Endodermal cell (in vitro differentiated cells): ENCODE results near the gene SLC15A3. TPM values are rescaled to one million over a fixed set of nuclear protein-coding genes. Genes with fewer than 3 reads are reported as not detected.

ENCODE experiments used
- DNase-seq: peaks from one replicate; pipeline ENCODE4 v3.0.0-alpha.2; 2017
- H3K27ac ChIP-seq: 2 replicates; pipeline ENCODE4 v1.5.1; 2013; ENCODE audit warnings: mild to moderate bottlenecking, low read depth, low read length, moderate library complexity
- H3K27me3 ChIP-seq: 2 replicates; pipeline ENCODE4 v1.6.1; 2013; ENCODE audit warnings: mild to moderate bottlenecking, low read length, moderate library complexity; ENCODE audit not compliant: insufficient read depth, control insufficient read depth, poor library complexity, severe bottlenecking
- H3K36me3 ChIP-seq: 2 replicates; pipeline ENCODE4 v1.7.0; 2013; ENCODE audit warnings: mild to moderate bottlenecking, low read length, moderate library complexity; ENCODE audit not compliant: control insufficient read depth, insufficient read depth
- H3K4me1 ChIP-seq: one replicate; pipeline ENCODE4 v1.7.0; 2013; ENCODE audit warnings: low read length; ENCODE audit not compliant: control insufficient read depth, insufficient read depth
- H3K4me3 ChIP-seq: 2 replicates; pipeline ENCODE4 v1.5.1; 2013; ENCODE audit warnings: mild to moderate bottlenecking, low read length, moderate library complexity
- H3K9ac ChIP-seq: 2 replicates; pipeline ENCODE4 v1.6.1; 2013; ENCODE audit warnings: mild to moderate bottlenecking, low read length, moderate library complexity; ENCODE audit not compliant: poor library complexity, severe bottlenecking; ENCODE audit errors: extremely low read depth
- H3K9me3 ChIP-seq: 2 replicates; pipeline ENCODE4 v1.6.1; 2013; ENCODE audit warnings: mild to moderate bottlenecking, low read length, moderate library complexity; ENCODE audit not compliant: control insufficient read depth
- H3K27ac Mint-ChIP-seq: 2 replicates; pipeline ENCODE4 v1.8.0; 2020; ENCODE audit warnings: mixed read lengths
- H3K27me3 Mint-ChIP-seq: 2 replicates; pipeline ENCODE4 v1.8.0; 2021; ENCODE audit warnings: mild to moderate bottlenecking, mixed read lengths; ENCODE audit not compliant: insufficient read depth
- H3K36me3 Mint-ChIP-seq: 2 replicates; pipeline ENCODE4 v1.8.0; 2020; ENCODE audit warnings: low read depth, mixed read lengths
- H3K4me1 Mint-ChIP-seq: 2 replicates; pipeline ENCODE4 v1.8.0; 2020; ENCODE audit warnings: mixed read lengths
- H3K4me3 Mint-ChIP-seq: 2 replicates; pipeline ENCODE4 v1.8.0; 2020; ENCODE audit warnings: mild to moderate bottlenecking, moderate library complexity, mixed read lengths
- H3K9me3 Mint-ChIP-seq: 2 replicates; pipeline ENCODE4 v1.8.0; 2020; ENCODE audit warnings: mild to moderate bottlenecking, mixed read lengths
- WGBS, 2 experiments: methylation state at CpG; one replicate each; pipeline versions ENCODE4 v1.1.5 to v1.1.7; 2013; ENCODE audit warnings: missing lambda C conversion rate in 2 of 2, mixed read lengths in 1 of 2; ENCODE audit not compliant: insufficient coverage in 1 of 2, insufficient read length in 1 of 2; 5-methylcytosine and 5-hydroxymethylcytosine counted together
- total RNA-seq, 2 donors: library from RNA; stranded (reverse); fragmentation: NEBNext Ultra II Directional in 1 of 2; extraction: Animal tissue kit (Norgen Biotek cat#: 25700) in 1 of 2; gene quantifications; 2 replicates in 1 of 2; 3 replicates in 1 of 2; pipeline ENCODE4 v1.2.1, GENCODE V29; 2021
- TF ChIP-seq, protein P1 (sequence below): fragments of 200-600 bp; sonication (generic); conservative IDR thresholded peaks from 2 replicates; pipeline ENCODE4 v1.5.0; 2021; ENCODE audit warnings: antibody characterized with exemption, mild to moderate bottlenecking

SLC15A3 gene
- total RNA-seq, 2 donors from 2014 or later, result 1.4 to 1.6 TPM

DNA sequence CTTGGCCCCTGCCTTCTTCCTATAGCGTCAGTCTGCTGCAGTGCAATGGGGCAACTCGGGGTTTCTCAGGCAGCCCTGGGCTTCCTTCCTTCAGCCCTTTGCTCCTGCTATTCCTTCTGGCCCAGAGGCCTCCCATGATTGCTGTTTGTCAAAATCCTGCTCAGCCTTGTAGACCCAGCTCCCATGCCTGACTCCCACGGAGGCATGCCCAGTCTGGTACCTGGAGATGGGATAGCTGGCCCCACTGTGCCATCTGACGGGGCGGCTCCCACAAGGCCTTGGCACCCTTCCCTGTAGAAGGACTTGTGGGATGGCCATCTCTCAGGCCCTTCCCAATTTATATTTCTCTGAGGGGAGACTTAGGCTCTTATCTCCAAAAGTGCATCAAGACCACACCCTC lies 18.9 kb upstream of the SLC15A3 start:
- peaks cover 2% of the 10 kb centered on the region for H3K36me3 Mint-ChIP-seq
- no peak overlapping the region for H3K4me3 ChIP-seq
- H3K27me3 Mint-ChIP-seq, result peaks cover 25% of the 10 kb centered on the region
- WGBS, 2 experiments, result 87 to 100% methylated on average over 4 to 5 of the region's 5 CpGs
- peaks cover 10% of the 10 kb centered on the region for H3K9me3 Mint-ChIP-seq
- no peak for DNase-seq
- H3K4me1 ChIP-seq, result no peaks in the 10 kb centered on the region
- H3K9ac ChIP-seq, result no peak overlapping the region
- H3K27ac ChIP-seq, result no peak overlapping the region
- peaks cover 9% of the 10 kb centered on the region for H3K9me3 ChIP-seq
- TF ChIP-seq, protein P1, sequence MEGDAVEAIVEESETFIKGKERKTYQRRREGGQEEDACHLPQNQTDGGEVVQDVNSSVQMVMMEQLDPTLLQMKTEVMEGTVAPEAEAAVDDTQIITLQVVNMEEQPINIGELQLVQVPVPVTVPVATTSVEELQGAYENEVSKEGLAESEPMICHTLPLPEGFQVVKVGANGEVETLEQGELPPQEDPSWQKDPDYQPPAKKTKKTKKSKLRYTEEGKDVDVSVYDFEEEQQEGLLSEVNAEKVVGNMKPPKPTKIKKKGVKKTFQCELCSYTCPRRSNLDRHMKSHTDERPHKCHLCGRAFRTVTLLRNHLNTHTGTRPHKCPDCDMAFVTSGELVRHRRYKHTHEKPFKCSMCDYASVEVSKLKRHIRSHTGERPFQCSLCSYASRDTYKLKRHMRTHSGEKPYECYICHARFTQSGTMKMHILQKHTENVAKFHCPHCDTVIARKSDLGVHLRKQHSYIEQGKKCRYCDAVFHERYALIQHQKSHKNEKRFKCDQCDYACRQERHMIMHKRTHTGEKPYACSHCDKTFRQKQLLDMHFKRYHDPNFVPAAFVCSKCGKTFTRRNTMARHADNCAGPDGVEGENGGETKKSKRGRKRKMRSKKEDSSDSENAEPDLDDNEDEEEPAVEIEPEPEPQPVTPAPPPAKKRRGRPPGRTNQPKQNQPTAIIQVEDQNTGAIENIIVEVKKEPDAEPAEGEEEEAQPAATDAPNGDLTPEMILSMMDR, result no peak
- peaks cover 22% of the 10 kb centered on the region for H3K27me3 ChIP-seq
- peaks cover 5% of the 10 kb centered on the region for H3K4me1 Mint-ChIP-seq
- no peak overlapping the region for H3K4me3 Mint-ChIP-seq
- H3K36me3 ChIP-seq, result no peaks in the 10 kb centered on the region
- H3K27ac Mint-ChIP-seq, result no peak overlapping the region

GRCh38 chr11:60970369-60970774 lies 18.4 kb upstream of the SLC15A3 start:
- WGBS, 2 experiments, result 39 to 63% methylated on average over 1 to 9 of the region's 9 CpGs
- no peak overlapping the region for H3K27ac Mint-ChIP-seq
- peak; percentile 85 for DNase-seq

DNA sequence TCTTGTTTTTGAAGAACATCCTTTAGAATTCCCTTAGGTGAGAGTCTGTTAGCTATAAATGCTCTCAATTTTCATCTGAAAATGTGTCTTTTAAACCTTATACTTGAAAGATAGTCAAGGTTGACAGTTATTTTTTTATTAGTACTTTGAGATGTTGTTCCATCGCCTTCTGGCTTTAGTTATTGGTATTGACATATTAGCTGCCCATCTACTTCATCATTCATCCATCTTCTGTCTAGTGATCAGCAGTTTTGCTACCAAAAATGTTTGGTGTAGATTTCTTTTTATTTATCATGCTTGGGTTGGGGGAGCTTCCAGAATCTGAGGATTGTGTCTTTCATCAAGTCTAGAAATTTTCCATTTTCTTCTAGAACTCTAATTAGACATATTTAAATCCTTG lies 16.2 kb upstream of the SLC15A3 start:
- Mint-ChIP-seq H3K27me3 (peaks cover 26% of the 10 kb centered on the region), H3K27ac (no peak overlapping the region)
- DNase-seq, result no peak

More at GRCh38 chr11:60970369-60970774, 18.4 kb upstream of the SLC15A3 start:
- H3K27ac ChIP-seq, result no peak overlapping the region
- H3K27me3 ChIP-seq, result peaks cover 24% of the 10 kb centered on the region
- Mint-ChIP-seq H3K36me3 (peaks cover 2% of the 10 kb centered on the region), H3K4me1 (peaks cover 5% of the 10 kb centered on the region), H3K9me3 (peaks cover 10% of the 10 kb centered on the region), H3K4me3 (no peak overlapping the region), H3K27me3 (peaks cover 28% of the 10 kb centered on the region)
- TF ChIP-seq, protein P1, result peak; percentile 90
- H3K9ac ChIP-seq, result no peak overlapping the region
- no peaks in the 10 kb centered on the region for H3K36me3 ChIP-seq
- H3K9me3 ChIP-seq, result peaks cover 9% of the 10 kb centered on the region
- H3K4me1 ChIP-seq, result no peaks in the 10 kb centered on the region
- no peak overlapping the region for H3K4me3 ChIP-seq

More for the DNA sequence above, 16.2 kb upstream of the SLC15A3 start:
- Mint-ChIP-seq H3K4me1 (peaks cover 5% of the 10 kb centered on the region), H3K4me3 (no peak overlapping the region), H3K36me3 (peaks cover 2% of the 10 kb centered on the region), H3K9me3 (peaks cover 10% of the 10 kb centered on the region)
- no peak overlapping the region for H3K27ac ChIP-seq
- H3K36me3 ChIP-seq, result no peaks in the 10 kb centered on the region
- TF ChIP-seq, protein P1, result no peak
- H3K9me3 ChIP-seq, result peaks cover 9% of the 10 kb centered on the region
- H3K27me3 ChIP-seq, result peaks cover 23% of the 10 kb centered on the region
- no peak overlapping the region for H3K4me3 ChIP-seq
- WGBS, 2 experiments, result no CpG with 5 or more reads among the region's 1 CpG
- no peaks in the 10 kb centered on the region for H3K4me1 ChIP-seq
- H3K9ac ChIP-seq, result no peak overlapping the region
